ENCODE measurements around the gene RNF151.

GRCh38 chr16:1985466-1986150 lies 19.0 kb downstream of the RNF151 start:
- no peak for TF ChIP-seq POLR2AphosphoS5 (IDR thresholded peaks at IDR 0.05)
- TF ChIP-seq, protein P1, sequence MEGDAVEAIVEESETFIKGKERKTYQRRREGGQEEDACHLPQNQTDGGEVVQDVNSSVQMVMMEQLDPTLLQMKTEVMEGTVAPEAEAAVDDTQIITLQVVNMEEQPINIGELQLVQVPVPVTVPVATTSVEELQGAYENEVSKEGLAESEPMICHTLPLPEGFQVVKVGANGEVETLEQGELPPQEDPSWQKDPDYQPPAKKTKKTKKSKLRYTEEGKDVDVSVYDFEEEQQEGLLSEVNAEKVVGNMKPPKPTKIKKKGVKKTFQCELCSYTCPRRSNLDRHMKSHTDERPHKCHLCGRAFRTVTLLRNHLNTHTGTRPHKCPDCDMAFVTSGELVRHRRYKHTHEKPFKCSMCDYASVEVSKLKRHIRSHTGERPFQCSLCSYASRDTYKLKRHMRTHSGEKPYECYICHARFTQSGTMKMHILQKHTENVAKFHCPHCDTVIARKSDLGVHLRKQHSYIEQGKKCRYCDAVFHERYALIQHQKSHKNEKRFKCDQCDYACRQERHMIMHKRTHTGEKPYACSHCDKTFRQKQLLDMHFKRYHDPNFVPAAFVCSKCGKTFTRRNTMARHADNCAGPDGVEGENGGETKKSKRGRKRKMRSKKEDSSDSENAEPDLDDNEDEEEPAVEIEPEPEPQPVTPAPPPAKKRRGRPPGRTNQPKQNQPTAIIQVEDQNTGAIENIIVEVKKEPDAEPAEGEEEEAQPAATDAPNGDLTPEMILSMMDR (IDR thresholded peaks at IDR 0.05): no peak
